Testis (tissue), 3 donors: ENCODE measurements around the gene COX7B2. TPM values are rescaled to one million over a fixed set of nuclear protein-coding genes. Genes with fewer than 3 reads are reported as not detected.

ENCODE experiments used
- polyA plus RNA-seq: library from polyadenylated mRNA; stranded (reverse); fragments of 350-450 nt; fragmentation: Illumina TruSeq; extraction: RNeasy Lipid Tissue Mini Kit (QIAGEN cat#74804); gene quantifications from one replicate; pipeline ENCODE4 v1.2.3, GENCODE V29; 2014; ENCODE audit warnings: low read depth, low replicate concordance; ENCODE audit not compliant: insufficient read depth
- total RNA-seq, 2 donors: library from RNA; depleted of rRNA; stranded (reverse); fragments of >200 nt; gene quantifications; one replicate each; pipeline ENCODE4 v1.2.3, GENCODE V29; 2016

Gene COX7B2
- total and polyA plus RNA-seq, 3 donors from 2014 or later = 14.3 to 199 (median 17.0) TPM

Other genes starting within 250 kb of the COX7B2 start
- gene GABRA4, start 84.3 kb upstream of the COX7B2 start, total RNA-seq = under 1 TPM; 0.25 to 0.94 TPM
- gene GABRA4, start 84.3 kb upstream of the COX7B2 start, polyA plus RNA-seq = 3.5 TPM
- gene GABRB1, start 122.3 kb upstream of the COX7B2 start, total RNA-seq = under 1 TPM; 0.50 to 0.87 TPM
- gene GABRB1, start 122.3 kb upstream of the COX7B2 start, polyA plus RNA-seq = not detected